ENCODE measurements around the gene NTM. TPM values are rescaled to one million over a fixed set of nuclear protein-coding genes. Genes with fewer than 3 reads are reported as not detected.

NTM gene
- total RNA-seq, 4 donors from 2014 or later, result 3.6 to 11.8 (median 7.8) TPM

- ATAC-seq, result no peak
- H3K9me3 ChIP-seq, result no peaks in the 10 kb centered on the region
Measured at GRCh38 chr11:131840545-131840944, 470.1 kb downstream of the NTM start.

GRCh38 chr11:131841028-131841427, 470.6 kb downstream of the NTM start:
- Histone ChIP-seq H3K4me1 (no peaks in the 10 kb centered on the region), H3K36me3 (no peaks in the 10 kb centered on the region), H3K9me3 (no peaks in the 10 kb centered on the region), H3K4me3 (no peak overlapping the region), H3K27me3 (no peaks in the 10 kb centered on the region), H3K27ac (no peak overlapping the region)
- no peak for ATAC-seq
- no peak for TF ChIP-seq POLR2A (IDR thresholded peaks at IDR 0.05)
- TF ChIP-seq EP300 (IDR thresholded peaks at IDR 0.05), result no peak
- no peak for TF ChIP-seq CTCF (IDR thresholded peaks at IDR 0.05)
- 30 to 38% methylated on average over 1 of the region's 1 CpG for WGBS, 2 donors (ENCODE audit: low coverage in 1 of 2)

More at GRCh38 chr11:131840545-131840944, 470.1 kb downstream of the NTM start:
- Histone ChIP-seq H3K36me3 (no peaks in the 10 kb centered on the region), H3K4me3 (no peak overlapping the region), H3K27me3 (no peaks in the 10 kb centered on the region), H3K27ac (no peak overlapping the region), H3K4me1 (no peaks in the 10 kb centered on the region)
- TF ChIP-seq POLR2AphosphoS5 (IDR thresholded peaks at IDR 0.05) (no peak), EP300 (IDR thresholded peaks at IDR 0.05) (no peak), CTCF (IDR thresholded peaks at IDR 0.05) (no peak), POLR2A (IDR thresholded peaks at IDR 0.05) (no peak)
- 65 to 70% methylated on average over 3 of the region's 3 CpGs for WGBS, 2 donors (ENCODE audit: low coverage in 1 of 2)

- Histone ChIP-seq H3K27me3 (peaks cover 3% of the 10 kb centered on the region), H3K4me3 (no peak overlapping the region), H3K4me1 (no peaks in the 10 kb centered on the region), H3K36me3 (no peaks in the 10 kb centered on the region), H3K9me3 (no peaks in the 10 kb centered on the region), H3K27ac (no peak overlapping the region)
- no peak for ATAC-seq
- no peak for TF ChIP-seq CTCF (IDR thresholded peaks at IDR 0.05)
- TF ChIP-seq EP300 (IDR thresholded peaks at IDR 0.05), result no peak
- no peak for TF ChIP-seq POLR2AphosphoS5 (IDR thresholded peaks at IDR 0.05)
- no peak for TF ChIP-seq POLR2A (IDR thresholded peaks at IDR 0.05)
- WGBS, 2 donors (ENCODE audit: low coverage in 1 of 2), result 87 to 89% methylated on average over 11 of the region's 11 CpGs
Measured at GRCh38 chr11:131841925-131842635, 471.7 kb downstream of the NTM start.

- ATAC-seq, result no peak
- Histone ChIP-seq H3K36me3 (no peaks in the 10 kb centered on the region), H3K4me1 (no peaks in the 10 kb centered on the region), H3K9me3 (no peaks in the 10 kb centered on the region), H3K4me3 (no peak overlapping the region), H3K27me3 (peaks cover 21% of the 10 kb centered on the region), H3K27ac (no peak overlapping the region)
- WGBS, 2 donors (ENCODE audit: low coverage in 1 of 2), result 34 to 67% methylated on average over 4 of the region's 4 CpGs
- TF ChIP-seq POLR2A (IDR thresholded peaks at IDR 0.05), result no peak
- no peak for TF ChIP-seq POLR2AphosphoS5 (IDR thresholded peaks at IDR 0.05)
- TF ChIP-seq CTCF (IDR thresholded peaks at IDR 0.05), result no peak
- no peak for TF ChIP-seq EP300 (IDR thresholded peaks at IDR 0.05)
Measured at GRCh38 chr11:131845255-131845654, 474.8 kb downstream of the NTM start.

- no peak overlapping the region for H3K4me3 ChIP-seq
- 90 to 100% methylated on average over 2 of the region's 6 CpGs for WGBS, 2 donors (ENCODE audit: low coverage in 1 of 2)
- ATAC-seq, result no peak
- TF ChIP-seq POLR2AphosphoS5 (IDR thresholded peaks at IDR 0.05) (no peak), POLR2A (IDR thresholded peaks at IDR 0.05) (no peak), CTCF (IDR thresholded peaks at IDR 0.05) (no peak), EP300 (IDR thresholded peaks at IDR 0.05) (no peak)
- peaks cover 42% of the 10 kb centered on the region for H3K27me3 ChIP-seq
- H3K4me1 ChIP-seq, result no peaks in the 10 kb centered on the region
- H3K36me3 ChIP-seq, result no peaks in the 10 kb centered on the region
- no peaks in the 10 kb centered on the region for H3K9me3 ChIP-seq
- no peak overlapping the region for H3K27ac ChIP-seq
Measured at GRCh38 chr11:131849485-131849884, 479.1 kb downstream of the NTM start.
